Kidney capillary endothelial cell (primary cell): ENCODE data around the gene LAMA3.

ENCODE experiments used
- DNase-seq: peaks from one replicate; pipeline ENCODE4 v3.0.0-alpha.2; 2018; ENCODE audit warnings: low spot score

LAMA3 gene

DNA sequence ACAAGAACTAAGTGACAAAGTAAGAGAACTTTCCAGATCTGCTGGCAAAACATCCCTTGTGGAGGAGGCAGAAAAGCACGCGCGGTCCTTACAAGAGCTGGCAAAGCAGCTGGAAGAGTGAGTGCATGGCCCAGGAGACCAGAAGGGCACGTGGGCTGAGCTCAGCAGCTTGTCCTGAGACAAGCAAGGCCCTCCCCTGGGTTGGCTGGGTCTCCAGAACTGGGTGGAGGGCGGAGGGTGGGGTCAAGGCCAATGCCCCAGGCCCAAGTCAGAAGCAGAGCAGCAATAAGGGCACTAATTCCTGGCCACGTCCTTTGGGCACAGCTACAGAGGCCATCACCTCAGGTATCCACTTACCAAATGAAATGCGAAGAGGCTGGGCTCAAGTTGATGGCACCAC, 214.7 kb downstream of the LAMA3 start:
- DNase-seq = no peak

DNA sequence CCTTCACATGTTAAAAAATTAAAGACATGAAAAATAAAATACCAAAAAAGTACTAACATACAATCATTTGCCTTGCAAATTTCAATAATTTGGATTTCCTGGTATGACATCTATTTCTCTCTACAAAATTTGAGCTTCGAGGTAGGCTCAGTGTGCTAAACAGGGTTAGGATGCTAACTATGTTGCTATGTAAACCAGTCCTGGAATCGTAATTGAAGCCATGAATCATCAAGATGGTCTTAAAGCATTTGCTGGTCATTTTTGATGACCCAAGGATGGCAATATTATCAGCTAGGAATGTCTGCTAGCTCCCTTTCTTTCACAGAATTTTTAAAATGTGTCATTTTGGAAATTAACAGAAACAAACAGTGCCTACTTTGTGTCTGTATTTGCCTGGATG, 217.4 kb downstream of the LAMA3 start:
- no peak for DNase-seq

DNA sequence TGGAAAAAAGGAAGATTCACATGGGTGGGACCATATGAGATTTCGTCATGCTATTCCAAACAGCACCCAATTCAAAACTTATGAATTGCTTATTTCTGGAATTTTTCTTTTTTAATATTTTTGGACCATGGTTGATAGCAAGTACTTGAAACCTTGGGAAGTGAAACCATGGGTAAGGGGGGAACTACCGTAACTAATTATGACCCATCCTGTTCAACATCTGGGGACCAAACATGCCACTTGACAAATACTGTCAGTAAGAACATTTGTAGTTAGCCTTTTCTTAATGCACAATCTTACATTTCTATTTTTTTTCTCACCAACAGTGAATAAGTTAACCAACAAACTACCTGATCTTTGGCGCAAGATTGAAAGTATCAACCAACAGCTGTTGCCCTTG, 219.6 kb downstream of the LAMA3 start:
- no peak for DNase-seq

DNA sequence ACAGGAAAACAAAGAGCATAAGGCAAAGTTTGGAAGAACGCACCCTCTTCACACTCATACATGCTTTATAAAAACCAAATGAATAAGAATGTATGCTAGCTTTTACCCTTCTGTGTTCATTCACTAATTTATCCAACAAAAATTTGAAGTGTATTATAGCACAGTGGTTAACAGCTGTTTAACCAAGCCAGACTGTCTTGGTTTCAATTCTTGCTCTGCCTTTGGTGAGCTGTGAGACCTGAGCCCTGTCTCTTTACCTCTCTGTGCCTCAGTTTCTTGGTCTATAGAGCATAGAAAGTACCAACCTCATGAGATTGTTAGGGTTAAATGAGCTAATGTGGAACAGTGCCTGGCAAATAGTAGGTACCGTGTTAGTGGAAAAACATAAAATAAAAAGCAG, 220.8 kb downstream of the LAMA3 start:
- DNase-seq = no peak

DNA sequence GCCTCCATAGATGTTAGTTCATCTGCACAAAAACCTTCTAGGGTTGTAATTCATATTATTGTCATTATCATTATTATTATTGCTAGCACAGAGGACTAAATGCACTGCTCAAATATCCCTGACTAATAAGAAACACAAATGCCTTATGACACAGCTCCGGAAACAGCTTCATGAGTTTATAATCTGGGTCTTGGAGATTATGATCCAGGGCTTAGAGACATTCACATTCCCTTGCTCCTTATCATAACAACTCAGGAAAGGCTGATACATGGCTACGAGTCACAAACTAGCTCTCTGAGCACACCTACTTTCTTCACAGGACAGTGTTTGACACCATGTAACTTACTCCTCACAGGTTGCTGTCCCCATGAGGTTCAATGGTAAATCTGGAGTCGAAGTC, 223.1 kb downstream of the LAMA3 start:
- no peak for DNase-seq

DNA sequence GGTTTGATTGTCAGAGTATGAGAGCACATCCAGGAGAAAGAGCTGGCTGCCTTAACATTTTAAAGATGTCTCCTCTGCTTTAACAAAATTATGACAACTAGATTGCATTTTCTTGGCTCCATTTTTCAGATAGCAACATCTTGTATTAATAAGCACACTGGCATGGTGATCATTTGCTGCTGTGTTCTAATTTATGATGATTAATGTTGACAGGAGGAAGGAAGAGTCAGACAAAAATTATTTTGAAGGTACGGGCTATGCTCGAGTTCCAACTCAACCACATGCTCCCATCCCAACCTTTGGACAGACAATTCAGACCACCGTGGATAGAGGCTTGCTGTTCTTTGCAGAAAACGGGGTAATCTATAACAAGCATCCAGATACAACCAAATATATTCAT, 227.1 kb downstream of the LAMA3 start:
- no peak for DNase-seq

DNA sequence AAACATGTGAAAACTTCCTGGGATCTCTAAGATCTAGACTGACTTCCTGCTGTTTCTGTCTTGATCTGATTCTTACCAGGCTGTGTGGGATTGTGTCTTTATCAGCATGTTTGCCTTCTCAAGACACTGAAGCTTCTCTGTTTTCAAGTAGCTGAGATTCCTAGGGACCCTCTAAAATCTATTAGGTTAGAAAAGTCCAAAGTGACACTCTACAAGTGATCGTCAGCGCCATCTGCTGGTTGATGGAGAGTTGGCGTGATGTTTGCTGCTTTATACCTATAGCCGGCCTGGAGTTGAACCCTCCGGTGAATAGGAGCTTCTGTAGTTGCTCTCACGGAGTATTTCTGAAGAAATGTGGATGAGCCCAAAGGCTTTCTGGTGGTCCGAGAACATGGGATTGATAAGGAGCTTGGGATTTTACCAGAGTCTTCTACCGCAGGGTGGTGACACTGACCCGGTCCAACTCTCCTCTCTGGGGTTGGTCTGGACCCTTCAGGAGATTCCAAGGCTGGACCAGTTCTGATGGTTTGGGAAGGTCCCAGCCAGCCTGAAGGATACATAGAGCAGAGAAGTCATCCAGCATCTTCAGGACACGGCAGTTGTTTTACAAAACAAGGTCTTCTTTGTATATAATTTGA, 229.3 kb downstream of the LAMA3 start:
- DNase-seq = peak; percentile 48

DNA sequence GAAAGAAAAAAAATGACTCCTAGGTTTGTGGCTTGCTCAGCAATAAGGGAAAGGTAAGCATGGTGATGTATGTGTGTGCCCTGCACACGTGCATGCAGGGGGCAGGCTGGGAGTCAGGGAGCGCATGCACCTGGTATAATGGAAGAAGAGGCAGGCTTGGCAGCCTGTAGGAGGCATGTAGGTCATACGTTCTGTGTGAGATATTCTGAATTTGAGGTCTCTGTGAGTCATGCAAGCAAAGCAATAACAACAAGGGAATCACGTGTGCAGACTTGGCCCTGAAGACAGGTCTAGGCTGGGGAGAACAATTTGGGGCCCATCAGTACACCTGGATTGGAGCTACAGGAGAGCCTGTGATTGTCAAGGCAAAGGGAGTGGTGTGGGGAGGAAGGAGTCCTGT, 230.8 kb downstream of the LAMA3 start:
- DNase-seq = no peak

DNA sequence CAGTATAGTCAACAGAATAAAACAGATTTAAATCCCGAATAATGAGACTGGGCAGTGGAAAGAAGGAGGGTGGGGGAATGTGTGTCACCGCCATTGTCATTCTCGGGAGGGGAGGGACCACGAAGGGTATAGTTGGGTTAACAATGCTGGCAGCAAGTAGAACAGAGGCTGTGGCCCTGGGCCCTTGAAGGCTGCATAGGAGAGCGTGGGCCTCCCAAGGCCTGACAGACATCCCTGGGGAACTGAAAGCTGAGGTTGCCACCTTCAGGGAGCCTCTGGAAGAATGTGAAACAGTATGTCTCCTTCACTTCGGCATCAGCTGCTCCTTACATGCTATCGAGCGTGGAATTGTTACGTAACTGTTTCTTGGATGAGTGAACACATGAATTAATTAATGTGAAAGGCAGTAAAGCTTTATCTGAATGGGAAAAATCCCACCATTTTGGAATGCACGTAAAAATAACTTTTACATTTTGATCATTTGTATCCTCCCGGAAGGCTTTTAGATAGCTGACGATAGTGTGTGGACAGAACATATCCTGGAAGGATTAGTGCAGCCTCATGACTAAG, 232.5 kb downstream of the LAMA3 start:
- DNase-seq = no peak

DNA sequence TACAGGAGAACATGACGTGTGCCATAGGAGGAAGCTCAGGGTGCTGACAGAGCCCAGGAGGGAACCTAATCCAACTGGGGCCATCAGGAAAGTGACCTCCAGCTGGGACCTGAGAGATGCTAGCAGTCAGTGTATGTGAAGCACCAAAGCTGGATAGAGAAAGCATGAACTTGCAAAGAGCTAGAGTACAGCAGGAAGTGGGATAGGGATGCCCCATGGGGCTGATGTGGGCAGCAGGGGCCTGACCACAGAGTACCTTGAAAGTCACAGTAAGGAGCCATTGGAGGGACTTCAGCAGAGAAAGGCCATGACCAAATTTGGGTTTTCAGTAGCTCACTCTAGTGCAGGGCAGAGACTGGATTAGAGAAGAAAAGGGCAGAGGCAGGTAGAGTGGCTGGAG, 233.7 kb downstream of the LAMA3 start:
- DNase-seq = no peak

DNA sequence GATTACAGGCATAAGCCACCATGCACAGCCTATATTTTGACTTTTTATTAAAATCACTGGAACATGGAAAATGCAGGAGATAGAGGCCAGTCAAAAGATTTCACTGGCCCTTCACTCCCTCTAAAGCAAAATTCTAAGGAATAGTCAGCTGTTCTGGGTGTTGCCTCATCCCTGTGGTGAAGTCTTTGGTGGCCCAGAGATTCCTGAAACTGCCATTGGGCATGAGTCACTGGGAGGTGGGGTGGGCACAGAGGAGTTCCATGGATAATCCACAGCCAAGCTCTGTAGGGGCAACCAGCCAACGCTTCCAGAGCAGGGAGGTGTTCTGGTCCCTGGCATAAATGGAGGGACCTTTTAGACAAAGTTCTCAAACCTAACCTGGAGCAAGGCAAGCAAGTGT, 235.6 kb downstream of the LAMA3 start:
- DNase-seq = no peak

DNA sequence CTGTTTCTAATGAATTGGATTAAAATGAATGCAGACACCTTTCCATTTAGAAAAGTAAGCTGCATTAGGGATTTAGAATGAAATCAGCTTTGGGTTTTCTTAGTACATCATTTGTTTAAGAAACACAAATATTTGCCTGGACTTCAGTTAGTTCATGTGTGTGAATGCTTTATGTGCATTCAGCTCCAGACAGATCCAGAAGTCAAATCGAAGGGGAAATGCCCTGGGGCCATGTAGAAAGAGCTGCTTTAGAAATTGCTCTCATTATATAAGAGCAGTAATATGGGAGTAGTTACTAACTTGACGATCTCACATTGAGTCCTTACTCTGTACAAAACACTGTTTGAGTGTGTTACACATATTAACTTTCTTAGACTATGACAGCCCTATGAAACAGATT, 237.3 kb downstream of the LAMA3 start:
- DNase-seq = no peak

DNA sequence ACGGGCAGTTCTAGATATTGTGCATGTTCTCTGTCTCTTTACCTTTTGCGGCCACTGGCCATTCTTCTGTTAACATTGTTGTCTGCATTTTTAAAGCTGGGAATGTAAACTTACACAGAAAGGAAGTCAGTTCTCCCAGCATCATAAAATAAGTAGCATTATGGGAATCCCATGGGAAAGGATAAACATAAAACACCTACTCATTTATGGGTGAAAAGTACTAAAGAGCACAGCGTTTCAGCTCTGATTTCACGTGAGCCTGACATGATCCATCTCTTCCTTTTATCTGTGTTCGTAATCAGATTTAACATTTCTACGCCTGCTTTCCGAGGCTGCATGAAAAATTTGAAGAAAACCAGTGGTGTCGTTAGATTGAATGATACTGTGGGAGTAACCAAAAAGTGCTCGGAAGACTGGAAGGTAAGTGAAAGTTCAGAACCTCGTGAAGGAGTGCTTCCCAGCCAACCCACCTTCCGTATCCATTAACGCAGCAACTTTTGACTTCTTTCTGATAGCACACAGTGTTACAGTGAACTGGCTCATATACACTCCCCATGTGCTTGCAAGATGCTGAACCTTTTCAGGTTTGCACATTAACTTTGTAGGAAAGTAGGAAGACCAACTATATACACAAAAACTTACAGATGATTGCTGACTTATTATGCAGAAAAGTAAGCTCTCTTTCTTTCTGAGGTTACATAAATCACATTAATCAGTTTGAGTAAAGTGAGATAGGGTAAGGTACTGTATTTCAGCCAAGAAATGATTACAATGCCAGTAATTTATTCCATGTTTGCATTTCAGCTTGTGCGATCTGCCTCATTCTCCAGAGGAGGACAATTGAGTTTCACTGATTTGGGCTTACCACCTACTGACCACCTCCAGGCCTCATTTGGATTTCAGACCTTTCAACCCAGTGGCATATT, 238.8 kb downstream of the LAMA3 start:
- no peak for DNase-seq

DNA sequence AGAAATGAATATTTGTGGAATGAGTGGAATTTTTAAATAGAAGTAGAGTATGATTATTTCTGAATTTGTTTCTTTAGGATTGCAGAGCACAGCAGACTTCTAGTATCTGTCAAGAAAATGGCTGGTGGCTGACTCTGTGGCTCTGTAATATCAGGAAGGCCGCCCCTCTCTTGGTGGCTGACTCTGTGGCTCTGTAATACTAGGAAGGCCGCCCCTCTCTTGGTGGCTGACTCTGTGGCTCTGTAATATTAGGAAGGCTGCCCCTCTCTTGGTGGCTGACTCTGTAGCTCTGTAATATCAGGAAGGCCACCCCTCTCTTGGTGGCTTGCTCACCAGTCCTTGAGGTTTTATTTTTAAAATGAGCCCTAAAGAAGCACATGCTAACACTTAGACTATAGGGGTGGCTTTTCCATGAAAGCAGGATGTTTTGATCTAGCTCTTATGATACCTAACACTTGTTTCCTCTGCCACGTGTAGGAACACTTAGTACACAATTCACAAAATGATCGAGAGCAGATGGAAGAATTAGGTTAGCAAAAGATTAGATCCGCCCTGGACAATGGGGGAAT, 240.2 kb downstream of the LAMA3 start:
- no peak for DNase-seq

DNA sequence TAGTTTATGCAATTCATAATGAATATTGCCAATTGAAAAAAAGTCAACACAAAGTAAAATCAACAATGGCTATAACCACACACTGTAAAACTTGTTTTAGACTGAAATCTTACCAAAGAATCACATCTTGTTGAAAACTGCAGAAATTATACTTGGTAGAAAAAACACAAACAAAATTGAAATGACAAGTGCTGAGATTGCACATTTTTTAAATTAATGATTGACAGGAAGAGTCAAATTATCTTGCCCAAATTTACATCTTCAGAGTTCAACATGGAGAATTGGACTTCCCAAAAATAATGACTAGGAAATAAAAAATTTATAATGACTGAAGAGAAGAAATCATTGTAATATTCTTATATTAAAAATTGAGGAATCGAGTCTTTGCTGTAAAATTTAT, 240.7 kb downstream of the LAMA3 start:
- no peak for DNase-seq

DNA sequence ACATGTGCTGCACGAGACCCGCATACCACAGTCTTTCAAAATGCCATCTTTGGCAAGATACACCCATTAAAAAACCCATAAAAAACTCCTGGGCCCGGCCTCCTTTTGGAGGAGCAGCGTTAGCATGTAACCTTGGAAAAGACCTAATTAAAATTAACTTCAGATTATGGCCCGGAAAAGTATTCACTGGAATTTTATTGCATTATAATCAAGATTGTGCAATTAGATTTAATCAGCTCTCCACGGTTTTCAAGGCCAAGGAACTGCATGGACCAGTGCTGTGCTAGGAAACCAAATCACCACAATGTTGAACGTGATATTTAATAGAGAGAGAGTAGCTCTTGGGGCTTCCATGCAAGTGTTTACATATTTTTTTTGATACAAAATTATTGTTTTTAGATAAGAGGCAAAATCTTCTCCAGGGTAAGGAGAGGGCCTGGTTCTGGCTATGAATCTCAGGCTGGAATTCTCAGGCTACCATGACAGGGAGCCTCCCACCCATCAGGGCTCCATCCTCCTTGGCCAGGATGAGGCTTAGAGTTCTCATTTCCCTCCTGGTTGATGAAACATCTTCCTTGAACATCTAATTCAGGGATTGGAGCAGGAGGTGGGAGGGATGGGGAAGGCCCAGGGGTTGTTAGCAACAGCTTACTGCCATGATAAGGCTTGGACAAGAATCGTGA, 243.3 kb downstream of the LAMA3 start:
- DNase-seq = no peak

DNA sequence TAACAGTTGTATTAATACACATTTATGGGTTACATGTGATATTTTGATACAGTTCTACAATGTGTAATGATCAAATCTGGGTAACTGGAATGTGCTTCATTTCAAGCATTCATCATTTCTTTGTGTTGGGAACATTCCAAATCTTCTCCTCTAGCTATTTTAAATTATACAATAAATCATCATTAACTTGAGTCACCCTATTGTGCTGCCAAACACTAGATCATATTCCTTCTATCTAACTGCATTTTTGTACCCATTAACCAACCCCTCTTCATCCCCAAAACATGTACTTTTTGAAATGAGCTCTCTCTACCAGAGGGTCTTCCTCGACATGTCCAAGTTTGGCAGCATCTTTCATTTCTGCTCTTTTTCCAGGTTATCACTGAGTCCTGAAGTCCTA, 244.2 kb downstream of the LAMA3 start:
- DNase-seq = no peak

DNA sequence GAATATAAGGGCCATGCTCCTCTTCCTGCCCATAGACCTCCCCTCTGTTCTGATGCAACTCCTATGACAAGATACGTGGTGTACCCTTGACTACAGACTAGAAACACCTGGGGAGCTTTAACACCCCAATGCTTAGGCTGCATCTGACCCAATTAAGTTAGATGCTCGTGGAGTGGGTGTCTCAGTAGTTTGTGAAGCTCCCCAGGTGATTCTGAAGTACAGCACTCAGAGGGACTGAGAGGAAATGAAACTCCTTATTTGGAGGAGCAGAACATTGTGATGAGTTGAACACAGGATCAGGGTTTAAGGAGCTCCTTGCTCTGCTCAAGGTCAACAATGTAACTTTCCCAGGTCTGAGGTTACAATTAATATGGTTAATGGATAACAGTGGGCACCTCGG, 245.0 kb downstream of the LAMA3 start:
- no peak for DNase-seq

DNA sequence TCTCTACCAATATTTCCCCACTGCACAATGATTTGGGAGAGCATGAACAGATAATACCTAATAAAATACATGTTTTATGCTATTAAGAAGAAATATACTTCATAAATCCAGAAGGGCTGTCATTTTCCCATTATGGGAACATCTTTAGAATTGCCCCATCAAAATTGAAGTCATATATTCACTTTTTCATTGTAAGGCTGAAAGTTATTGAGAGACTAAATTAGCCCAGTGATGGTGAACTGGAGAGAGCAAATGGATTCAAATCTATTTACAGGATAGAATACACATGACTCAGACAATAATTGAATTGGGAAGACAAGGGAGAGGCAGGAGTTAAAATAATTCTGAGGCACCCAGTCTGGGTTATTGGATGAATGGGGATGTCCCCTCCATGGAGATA, 245.6 kb downstream of the LAMA3 start:
- DNase-seq = no peak

DNA sequence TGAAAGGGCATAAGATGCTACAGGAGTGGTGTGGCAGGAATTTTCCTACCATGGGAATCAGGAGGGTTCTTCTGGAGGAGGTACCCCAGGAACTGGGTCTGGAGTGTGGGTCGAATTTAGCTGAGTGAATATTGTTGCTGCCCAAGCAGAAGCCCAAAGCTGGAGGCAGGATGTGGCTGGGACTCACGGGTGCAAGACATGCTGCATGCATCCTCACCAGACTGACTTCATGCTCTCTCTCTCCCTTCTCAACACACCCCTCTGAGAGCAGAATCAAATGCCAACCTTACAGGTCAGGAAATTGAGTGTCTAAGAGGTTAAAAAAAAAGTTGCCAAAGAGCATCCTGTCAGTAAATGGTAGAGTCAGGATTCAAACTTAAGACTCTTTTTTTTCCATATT, 246.6 kb downstream of the LAMA3 start:
- no peak for DNase-seq

DNA sequence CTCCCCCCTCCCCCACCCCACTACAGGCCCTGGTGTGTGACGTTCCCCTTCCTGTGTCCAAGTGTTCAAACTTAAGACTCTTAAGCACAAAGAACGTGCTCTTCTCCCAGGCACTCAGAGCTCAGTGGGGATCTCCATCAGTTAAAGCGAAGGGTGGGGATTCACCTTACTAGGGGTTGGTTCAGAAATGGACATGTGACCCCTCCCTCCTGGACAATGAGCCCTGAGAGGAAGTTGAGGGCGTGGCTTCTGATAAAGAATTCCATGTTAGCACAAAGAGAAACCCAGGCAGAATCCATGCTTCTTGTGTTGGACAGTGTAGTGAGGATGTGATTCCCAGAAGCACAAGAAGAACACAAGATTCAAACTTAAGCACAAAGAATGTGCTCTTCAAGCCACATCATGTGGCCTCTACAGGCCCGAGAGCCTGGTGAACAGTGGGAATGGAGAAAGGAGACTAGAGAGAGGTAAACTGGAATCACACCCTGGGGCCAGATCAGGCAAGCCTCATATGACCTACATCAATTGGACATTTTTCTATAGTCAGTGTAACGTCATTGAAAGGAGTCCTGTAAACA, 247.2 kb downstream of the LAMA3 start:
- no peak for DNase-seq
